HepG2 (cell line): ENCODE data around the gene APOC3. TPM values are rescaled to one million over a fixed set of nuclear protein-coding genes. Genes with fewer than 3 reads are reported as not detected.

Experiments used
- ARNT ChIP-seq: fragments of 450-650 bp; IDR thresholded peaks from 2 replicates; pipeline ENCODE4 v1.6.1; 2017
- ATF1 ChIP-seq: IDR thresholded peaks from 2 replicates; pipeline ENCODE4 v1.6.1; 2016; ENCODE audit warnings: mild to moderate bottlenecking, control low read depth
- BHLHE40 ChIP-seq: IDR thresholded peaks from 2 replicates; pipeline ENCODE4 v1.6.1; 2011; ENCODE audit warnings: low read length, improper control_type of control experiment
- CAMTA2 ChIP-seq: sonication (generic); formaldehyde crosslinking; IDR thresholded peaks from 2 replicates; pipeline ENCODE4 v1.4.0; 2020; ENCODE audit warnings: mild to moderate bottlenecking, missing genetic modification reagents, borderline replicate concordance
- CCAR2 ChIP-seq: fragments of 200-400 bp; formaldehyde crosslinking; optimal IDR thresholded peaks from 2 replicates; pipeline ENCODE3; 2018; ENCODE audit warnings: low read depth, mild to moderate bottlenecking, low read length, moderate library complexity
- E2F5 ChIP-seq: sonication (generic); formaldehyde crosslinking; conservative IDR thresholded peaks from 2 replicates; pipeline ENCODE4 v1.4.0; 2020; ENCODE audit warnings: missing genetic modification reagents
- EED ChIP-seq: sonication (generic); formaldehyde crosslinking; IDR thresholded peaks from 2 replicates; pipeline ENCODE4 v1.5.0; 2020; ENCODE audit warnings: mild to moderate bottlenecking, missing genetic modification reagents
- GATA4 ChIP-seq: sonication (generic); IDR thresholded peaks from 2 replicates; pipeline ENCODE4 v1.6.1; 2016; ENCODE audit warnings: antibody characterized with exemption, low read depth, borderline replicate concordance
- HNF1B ChIP-seq: sonication (generic); formaldehyde crosslinking; IDR thresholded peaks from 2 replicates; pipeline ENCODE4 v1.5.1; 2020; ENCODE audit warnings: mild to moderate bottlenecking, moderate library complexity, missing genetic modification reagents
- MLLT10 ChIP-seq: sonication (generic); formaldehyde crosslinking; IDR thresholded peaks from 2 replicates; pipeline ENCODE4 v1.4.0; 2020; ENCODE audit warnings: missing genetic modification reagents
- MXD1 ChIP-seq: sonication (generic); formaldehyde crosslinking; IDR thresholded peaks from 2 replicates; pipeline ENCODE4 v1.4.0; 2020; ENCODE audit warnings: mild to moderate bottlenecking, missing genetic modification reagents
- NR2F6 ChIP-seq, 2 experiments: IDR thresholded peaks; 2 replicates each; pipeline ENCODE4 v1.6.1; 2016; ENCODE audit warnings: antibody characterized with exemption in 1 of 2, mild to moderate bottlenecking in 1 of 2
- POGK ChIP-seq: sonication (generic); formaldehyde crosslinking; conservative IDR thresholded peaks from 2 replicates; pipeline ENCODE4 v1.8.0; 2022; ENCODE audit warnings: mild to moderate bottlenecking, moderate library complexity, missing genetic modification reagents
- SCMH1 ChIP-seq: sonication (generic); formaldehyde crosslinking; IDR thresholded peaks from 2 replicates; pipeline ENCODE4 v1.9.0; 2021; ENCODE audit warnings: missing genetic modification reagents, mild to moderate bottlenecking, borderline replicate concordance
- SP1 ChIP-seq, 2 experiments: fragments of 450-650 bp in 1 of 2; sonication (generic) in 1 of 2; formaldehyde crosslinking in 1 of 2; IDR thresholded peaks; 2 replicates each; pipeline versions ENCODE4 v1.4.0 to v1.6.1; 2016 to 2020; ENCODE audit warnings: missing genetic modification reagents in 1 of 2
- TEAD3 ChIP-seq: optimal IDR thresholded peaks from 2 replicates; pipeline ENCODE3; 2016; ENCODE audit warnings: borderline replicate concordance
- ZBTB4 ChIP-seq: sonication (generic); formaldehyde crosslinking; IDR thresholded peaks from 2 replicates; pipeline ENCODE4 v1.4.0; 2020; ENCODE audit warnings: missing genetic modification reagents, mild to moderate bottlenecking, borderline replicate concordance
- ZNF264 ChIP-seq: sonication (generic); formaldehyde crosslinking; IDR thresholded peaks from 2 replicates; pipeline ENCODE4 v1.4.0; 2020; ENCODE audit warnings: missing genetic modification reagents
- ZNF383 ChIP-seq: sonication (generic); formaldehyde crosslinking; IDR thresholded peaks from 2 replicates; pipeline ENCODE4 v1.4.0; 2020; ENCODE audit warnings: missing genetic modification reagents, mild to moderate bottlenecking, borderline replicate concordance
- ZNF615 ChIP-seq: sonication (generic); formaldehyde crosslinking; IDR thresholded peaks from 2 replicates; pipeline ENCODE4 v1.5.0; 2020; ENCODE audit warnings: mild to moderate bottlenecking, missing genetic modification reagents, borderline replicate concordance
- ZNF891 ChIP-seq: sonication (generic); formaldehyde crosslinking; IDR thresholded peaks from 2 replicates; pipeline ENCODE4 v1.5.0; 2020; ENCODE audit warnings: mild to moderate bottlenecking, missing genetic modification reagents
- polyA plus RNA-seq, 8 experiments: library from polyadenylated mRNA; depleted of rRNA in 3 of 8; stranded (reverse) in 7 of 8; unstranded in 1 of 8; fragments of >200 nt; fragmentation: Illumina TruSeq in 4 of 8; extraction: Trizol in 4 of 8; gene quantifications; 2 replicates each; pipeline versions ENCODE4 v1.2.1 to v1.2.3, GENCODE V29; 2011 to 2016; ENCODE audit warnings: low read depth in 4 of 8, missing spikeins in 1 of 8, mixed read lengths in 1 of 8; ENCODE audit not compliant: insufficient read depth in 1 of 8
- total RNA-seq, 5 experiments: library from RNA; depleted of rRNA; stranded (reverse); fragments of >200 nt; fragmentation: Illumina TruSeq; extraction: Trizol; gene quantifications; 2 replicates each; pipeline ENCODE4 v1.2.3, GENCODE V29; 2016; ENCODE audit warnings: low read depth in 1 of 5

Gene APOC3
- total and polyA plus RNA-seq, 2 of the 13 experiments (the other 11 are each of a cell fraction or from before 2014, with no cell fraction given) = 314 to 687 TPM

GRCh38 chr11:116825854-116826750 is 3.6 kb upstream of the APOC3 start (continued):
- TF ChIP-seq CAMTA2 (CRISPR knock-in tag) = no peak
- no peak for TF ChIP-seq GATA4
- TF ChIP-seq ARNT = no peak
- TF ChIP-seq ZNF891 (CRISPR knock-in tag) = 0 out of 2 replicates have a peak, but pooled peaks have one; percentile 19
- TF ChIP-seq SCMH1 (CRISPR knock-in tag) = no peak
- no peak for TF ChIP-seq HNF1B (CRISPR knock-in tag)
- 0 out of 2 replicates have a peak, but pooled peaks have one; percentile 28 for TF ChIP-seq ZNF615 (CRISPR knock-in tag)
- peak; percentile 53; the same call in 1 of the 2 replicates for TF ChIP-seq BHLHE40
- TF ChIP-seq MLLT10 = no peak
- TF ChIP-seq EED (CRISPR knock-in tag) = no peak
- no peak for TF ChIP-seq TEAD3 (CRISPR knock-in tag)
- TF ChIP-seq ATF1 (CRISPR knock-in tag) = no peak
- no peak for TF ChIP-seq ZNF383 (CRISPR knock-in tag)
- no peak for TF ChIP-seq MXD1 (CRISPR knock-in tag)
- TF ChIP-seq POGK (CRISPR knock-in tag) = peak; percentile 39
- TF ChIP-seq E2F5 (CRISPR knock-in tag) = no peak
- TF ChIP-seq SP1 (IDR thresholded peaks at IDR 0.05) = no peak
- no peak for TF ChIP-seq SP1 (CRISPR knock-in tag; IDR thresholded peaks at IDR 0.05)
- no peak for TF ChIP-seq ZNF264 (CRISPR knock-in tag)
- no peak for TF ChIP-seq CCAR2
- 0 out of 2 replicates have a peak, but pooled peaks have one; percentile 14 for TF ChIP-seq ZBTB4 (CRISPR knock-in tag)
- TF ChIP-seq NR2F6 (IDR thresholded peaks at IDR 0.05) = peak; percentile 73
- TF ChIP-seq NR2F6 (CRISPR knock-in tag; IDR thresholded peaks at IDR 0.05) = peak; percentile 87
